ENCODE results near the gene TMEM18. TPM values are rescaled to one million over a fixed set of nuclear protein-coding genes. Genes with fewer than 3 reads are reported as not detected.

TMEM18 gene
- total and polyA plus RNA-seq, 2 of the 13 experiments (the other 11 are each of a cell fraction or from before 2014, with no cell fraction given): 45.9 to 49.4 TPM

- in situ Hi-C loops (cut with HindIII; ENCODE audit: extremely low pct_ligation_motif_present, low pct_unique_long_range_greater_than_20kb) (no loop called here), intact Hi-C loops (cut with micrococcal nuclease; ENCODE audit: unreplicated experiment) (no loop called here)
- ATAC-seq (no peak), DNase-seq (ENCODE audit: low spot score) (no peak), FAIRE-seq (no peak)
- 0 out of 2 replicates have a peak, but pooled peaks cover 4% of the 10 kb centered on the region for H3K9me3 ChIP-seq (ENCODE audit: low read length)
- peaks cover 0 to 26% of the 10 kb centered on the region in 2 experiments; a peak in 3 of 5 replicates for H3K27me3 ChIP-seq (ENCODE audit: control insufficient read depth in 1 of 2, insufficient read depth in 2 of 2, low read length in 2 of 2)
- H3K4me2 ChIP-seq (ENCODE audit: low read depth, low read length): no peak overlapping the region
- H3K4me3 ChIP-seq (replicated peaks in 1 of 3; ENCODE audit: insufficient read depth in 1 of 3, low read depth in 2 of 3, low read length in 3 of 3): no peak overlapping the region
- POLR2A ChIA-PET: no interaction called here
- WGBS (ENCODE audit: low lambda C conversion rate): 6% methylated on average over 3 of the region's 3 CpGs
- H2AFZ ChIP-seq (ENCODE audit: low read length): no peak overlapping the region
- no peaks in the 10 kb centered on the region for H3K79me2 ChIP-seq (ENCODE audit: insufficient read depth, low read length)
- H4K20me1 ChIP-seq (ENCODE audit: insufficient read depth, low read length): no peaks in the 10 kb centered on the region
- no TSS peak for BruUV-seq (replicated peaks)
- TF ChIP-seq ZBTB21 (CRISPR knock-in tag; IDR thresholded peaks at IDR 0.05) (no peak), ZNF883 (CRISPR knock-in tag; IDR thresholded peaks at IDR 0.05; ENCODE audit: not compliant biosample characterization) (no peak), MYC (CRISPR knock-in tag; IDR thresholded peaks at IDR 0.05; ENCODE audit: borderline replicate concordance) (no peak), ZNF513 (CRISPR knock-in tag; conservative IDR thresholded peaks at IDR 0.05) (no peak), ZNF367 (CRISPR knock-in tag; IDR thresholded peaks at IDR 0.05; ENCODE audit: borderline replicate concordance) (no peak)
- CTCF ChIA-PET (ENCODE audit: low intra/inter-chr PET ratio, low total read pairs): no interaction called here
- no peaks in the 10 kb centered on the region for H3K4me1 ChIP-seq (ENCODE audit: insufficient read depth, low read length)
- H3K36me3 ChIP-seq (replicated peaks in 1 of 2; ENCODE audit: control insufficient read depth in 1 of 2, insufficient read depth in 2 of 2, low read length in 2 of 2): no peaks in the 10 kb centered on the region
- H3K9ac ChIP-seq (ENCODE audit: insufficient read depth, low read depth, low read length): no peak overlapping the region
- no peak overlapping the region for H3K27ac ChIP-seq (ENCODE audit: extremely low read length, insufficient read depth, low read length)
Observed at GRCh38 chr2:618005-618404, 59.2 kb downstream of the TMEM18 start.

All from HepG2 (cell line).